Left lung (tissue), 10 donors: Measurements from ENCODE around the gene RAD9A. TPM values are rescaled to one million over a fixed set of nuclear protein-coding genes. Genes with fewer than 3 reads are reported as not detected.
A peak's percentile ranks its signal among the peaks of the same experiment; 100 is the strongest.

Experiments
- ATAC-seq: fragments of 200-7000 bp; cut with Tn5 transposase; one replicate; pipeline ENCODE4 v1.9.1; 2020; ENCODE audit warnings: moderate library complexity
- DNase-seq, 4 donors: peaks; one replicate each; pipeline ENCODE4 v3.0.0-alpha.2; 2013 to 2020
- H3K27ac ChIP-seq, 2 donors: fragments of 200-600 bp; sonication (generic) in 1 of 2; one replicate each; pipeline versions ENCODE4 v1.5.0 to v1.8.0; 2020 to 2021
- H3K27me3 ChIP-seq, 2 donors: fragments of 200-600 bp; sonication (generic) in 1 of 2; one replicate each; pipeline versions ENCODE4 v1.5.0 to v1.8.0; 2020 to 2021
- H3K36me3 ChIP-seq, 2 donors: fragments of 200-600 bp; sonication (generic) in 1 of 2; one replicate each; pipeline versions ENCODE4 v1.5.0 to v1.8.0; 2020 to 2021
- H3K4me1 ChIP-seq, 2 donors: fragments of 200-600 bp; one replicate each; pipeline ENCODE4 v1.8.0; 2021
- H3K4me3 ChIP-seq, 2 donors: fragments of 200-600 bp; sonication (generic) in 1 of 2; one replicate each; pipeline versions ENCODE4 v1.5.0 to v1.8.0; 2020 to 2021; ENCODE audit warnings: mild to moderate bottlenecking in 1 of 2
- H3K9me3 ChIP-seq, 2 donors: fragments of 200-600 bp; sonication (generic) in 1 of 2; one replicate each; pipeline versions ENCODE4 v1.5.0 to v1.8.0; 2020 to 2021
- intact Hi-C, 2 donors: fragments of 100-400 bp; cut with DNase I; formaldehyde crosslinking; loops; one replicate each; pipeline versions ENCODE4 v1.11.2 to v1.14.2; 2022
- polyA plus RNA-seq, 6 donors: library from polyadenylated mRNA; unstranded; fragments of 120-200 nt; gene quantifications; one replicate each; pipeline ENCODE4 v1.2.1, GENCODE V29; 2013; ENCODE audit not compliant: insufficient read length in 6 of 6
- total RNA-seq, 2 donors: library from RNA; stranded (reverse); fragmentation: NEBNext Ultra II Directional; extraction: Animal tissue kit (Norgen Biotek cat#: 25700); gene quantifications; one replicate each; pipeline ENCODE4 v1.2.1, GENCODE V29; 2021
- TF ChIP-seq, protein P1 (sequence below), 2 donors: fragments of 200-600 bp; sonication (generic) in 1 of 2; IDR thresholded peaks; one replicate each; pipeline versions ENCODE4 v1.5.0 to v1.8.0; 2021; ENCODE audit warnings: antibody characterized with exemption in 2 of 2
- donor health status: DM: no; HTN: yes; CAD: no.
- donor health status: DM: no; HTN: no; CAD: no.

The RAD9A gene
- total and polyA plus RNA-seq, 8 donors = 18.4 to 31.3 (median 23.7) TPM

DNA sequence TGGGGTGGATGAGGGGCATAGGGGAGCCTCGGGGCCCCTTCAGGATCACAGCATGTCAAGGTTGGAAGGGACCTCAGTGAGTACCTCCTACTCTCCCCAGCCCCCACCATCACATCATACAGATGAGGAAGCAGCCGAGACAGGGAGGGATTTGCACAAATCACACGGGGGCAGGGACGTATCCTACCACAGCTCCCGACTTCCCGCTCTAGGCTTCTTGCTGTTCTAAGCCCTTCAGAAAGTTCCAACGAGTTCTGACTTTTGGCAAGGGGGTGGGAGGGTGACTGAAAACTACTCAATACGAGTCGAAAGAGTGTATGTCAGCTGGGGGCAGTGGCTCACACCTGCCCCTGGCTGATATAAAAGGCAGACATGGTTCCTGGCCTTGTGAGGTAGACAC is 4.7 kb upstream of the RAD9A start:
- Histone ChIP-seq H3K27ac (no peak overlapping the region), H3K4me1 (peaks cover 4 to 15% of the 10 kb centered on the region in 2 donors), H3K27me3 (no peaks in the 10 kb centered on the region), H3K9me3 (no peaks in the 10 kb centered on the region), H3K4me3 (no peak overlapping the region), H3K36me3 (no peaks in the 10 kb centered on the region)
- TF ChIP-seq, protein P1, sequence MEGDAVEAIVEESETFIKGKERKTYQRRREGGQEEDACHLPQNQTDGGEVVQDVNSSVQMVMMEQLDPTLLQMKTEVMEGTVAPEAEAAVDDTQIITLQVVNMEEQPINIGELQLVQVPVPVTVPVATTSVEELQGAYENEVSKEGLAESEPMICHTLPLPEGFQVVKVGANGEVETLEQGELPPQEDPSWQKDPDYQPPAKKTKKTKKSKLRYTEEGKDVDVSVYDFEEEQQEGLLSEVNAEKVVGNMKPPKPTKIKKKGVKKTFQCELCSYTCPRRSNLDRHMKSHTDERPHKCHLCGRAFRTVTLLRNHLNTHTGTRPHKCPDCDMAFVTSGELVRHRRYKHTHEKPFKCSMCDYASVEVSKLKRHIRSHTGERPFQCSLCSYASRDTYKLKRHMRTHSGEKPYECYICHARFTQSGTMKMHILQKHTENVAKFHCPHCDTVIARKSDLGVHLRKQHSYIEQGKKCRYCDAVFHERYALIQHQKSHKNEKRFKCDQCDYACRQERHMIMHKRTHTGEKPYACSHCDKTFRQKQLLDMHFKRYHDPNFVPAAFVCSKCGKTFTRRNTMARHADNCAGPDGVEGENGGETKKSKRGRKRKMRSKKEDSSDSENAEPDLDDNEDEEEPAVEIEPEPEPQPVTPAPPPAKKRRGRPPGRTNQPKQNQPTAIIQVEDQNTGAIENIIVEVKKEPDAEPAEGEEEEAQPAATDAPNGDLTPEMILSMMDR (IDR thresholded peaks at IDR 0.05) = no peak
- intact Hi-C loops = loop anchor here in 1 of 2 donors (5.0 kb wide), 1 partner anchor 35 kb away; the partner anchor contains the start of gene POLD4
- ATAC-seq (no peak), DNase-seq (no peak)

DNA sequence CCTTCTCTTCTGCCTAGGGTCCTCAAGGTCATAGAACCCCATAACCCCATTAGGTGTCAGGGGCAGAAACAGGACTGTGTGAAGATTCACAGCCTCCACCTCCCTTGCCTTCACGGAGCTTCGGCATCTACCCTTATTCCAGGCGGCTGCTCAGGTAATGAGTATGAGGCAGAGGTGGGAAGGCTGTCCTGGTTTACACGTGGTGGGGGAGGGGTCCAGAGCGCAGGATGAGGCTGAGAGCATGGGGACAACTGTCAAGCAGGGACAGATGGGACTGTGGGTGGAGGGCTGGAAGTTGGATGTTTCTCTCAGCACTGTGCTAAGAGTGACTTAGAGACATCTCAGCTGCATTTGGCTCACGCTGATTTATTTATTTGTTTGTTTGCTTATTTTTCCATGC is 4.3 kb upstream of the RAD9A start:
- TF ChIP-seq, protein P1 (IDR thresholded peaks at IDR 0.05) = no peak
- no peak for ATAC-seq
- no peak for DNase-seq
- H3K4me3 ChIP-seq = no peak overlapping the region
- H3K9me3 ChIP-seq = no peaks in the 10 kb centered on the region
- no peaks in the 10 kb centered on the region for H3K36me3 ChIP-seq
- H3K27me3 ChIP-seq = no peaks in the 10 kb centered on the region
- H3K27ac ChIP-seq = no peak overlapping the region
- peaks cover 2 to 15% of the 10 kb centered on the region in 2 donors for H3K4me1 ChIP-seq
- intact Hi-C loops = loop anchor here in 1 of 2 donors (5.0 kb wide), 1 partner anchor 35 kb away; the partner anchor contains the start of gene POLD4

DNA sequence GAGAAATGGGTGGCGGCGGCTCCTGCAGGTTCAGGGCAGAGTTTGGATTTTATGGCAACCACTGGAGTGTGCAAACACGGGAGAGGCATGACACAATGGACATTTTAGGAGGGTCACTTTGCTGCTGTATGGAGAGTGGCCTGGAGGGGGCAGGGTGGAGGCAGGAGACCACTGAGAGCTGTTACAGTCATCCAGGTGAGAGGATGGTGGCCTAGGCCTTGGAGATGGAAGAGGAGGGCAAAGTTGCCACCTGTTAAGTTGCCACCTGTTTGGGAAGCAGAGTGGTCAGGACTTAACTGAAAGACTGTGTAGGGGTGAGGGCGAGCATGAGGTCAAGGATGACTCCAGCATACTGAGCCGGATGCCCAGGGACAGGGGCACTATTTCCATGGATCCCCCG is 2.3 kb upstream of the RAD9A start:
- Histone ChIP-seq H3K4me1 (peaks cover 5 to 26% of the 10 kb centered on the region in 2 donors), H3K27ac (no peak overlapping the region), H3K9me3 (no peaks in the 10 kb centered on the region), H3K36me3 (peaks cover 0 to 12% of the 10 kb centered on the region in 2 donors), H3K27me3 (no peaks in the 10 kb centered on the region), H3K4me3 (no peak overlapping the region)
- DNase-seq (peak in 1 of 4 donors; percentile 45), ATAC-seq (peak; percentile 7)
- intact Hi-C loops = loop anchor here in 1 of 2 donors (5.0 kb wide), 1 partner anchor 37 kb away; the partner anchor contains the start of gene POLD4
- TF ChIP-seq, protein P1 (IDR thresholded peaks at IDR 0.05) = peak in 1 of 2 donors; percentile 42

DNA sequence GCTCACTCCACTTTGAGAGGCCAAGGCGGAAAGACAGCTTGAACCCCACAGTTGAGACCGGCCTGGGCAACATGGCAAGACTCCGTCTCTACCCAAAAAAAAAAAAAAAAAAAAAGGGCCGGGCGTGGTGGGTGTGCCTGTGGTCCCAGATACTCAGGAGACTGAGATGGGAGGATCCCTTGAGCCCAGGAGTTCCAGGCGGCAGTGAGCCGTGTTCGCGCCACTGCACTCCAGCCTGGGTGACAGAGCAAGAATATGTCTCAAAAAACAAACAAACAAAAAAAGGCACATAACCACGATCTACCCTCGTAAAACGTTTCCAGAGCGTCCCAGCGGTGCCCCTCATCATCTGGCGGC is 861 bp upstream of the RAD9A start:
- no peak for ATAC-seq
- intact Hi-C loops = loop anchor here in 1 of 2 donors (5.0 kb wide), 1 partner anchor 116 kb away; the partner anchor contains the start of genes CDK2AP2 and PITPNM1
- no peak for DNase-seq
- TF ChIP-seq, protein P1 (IDR thresholded peaks at IDR 0.05) = no peak
- H3K27ac ChIP-seq = peak overlapping the region; percentile 49 to 85
- H3K36me3 ChIP-seq = peaks cover 0 to 25% of the 10 kb centered on the region in 2 donors
- no peaks in the 10 kb centered on the region for H3K9me3 ChIP-seq
- peaks cover 5 to 26% of the 10 kb centered on the region in 2 donors for H3K4me1 ChIP-seq
- H3K27me3 ChIP-seq = no peaks in the 10 kb centered on the region
- H3K4me3 ChIP-seq = peak overlapping the region; percentile 81 to 89

DNA sequence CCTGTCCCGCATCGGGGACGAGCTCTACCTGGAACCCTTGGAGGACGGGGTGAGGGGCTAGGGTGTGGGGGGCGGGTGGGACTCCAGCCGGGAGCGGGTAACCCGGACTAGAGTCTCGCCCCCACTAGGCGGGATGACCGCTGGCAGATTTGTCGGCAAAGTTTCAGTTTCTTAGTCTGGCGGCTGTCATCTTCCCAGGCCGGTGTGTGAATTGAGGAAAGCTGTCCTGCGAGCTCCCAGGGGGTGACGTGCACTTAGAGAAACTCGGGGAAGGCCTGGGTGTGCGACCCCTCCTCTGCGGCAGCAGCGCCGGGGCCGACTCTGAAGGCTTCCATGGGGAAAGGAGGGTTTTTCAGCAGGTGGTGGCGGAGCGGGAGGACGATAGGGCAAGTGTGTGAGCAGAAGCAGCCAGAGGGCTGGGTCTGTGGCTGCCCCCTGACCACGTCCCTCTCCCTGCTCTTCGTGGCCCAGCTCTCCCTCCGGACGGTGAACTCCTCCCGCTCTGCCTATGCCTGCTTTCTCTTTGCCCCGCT is 463 bp downstream of the RAD9A start:
- Histone ChIP-seq H3K27ac (peak overlapping the region; percentile 40 to 85), H3K4me1 (peaks cover 5 to 30% of the 10 kb centered on the region in 2 donors), H3K36me3 (peaks cover 0 to 38% of the 10 kb centered on the region in 2 donors), H3K4me3 (peak overlapping the region; percentile 81 to 89), H3K9me3 (no peaks in the 10 kb centered on the region), H3K27me3 (no peaks in the 10 kb centered on the region)
- ATAC-seq (peak; percentile 1), DNase-seq (peak in 1 of 4 donors; percentile 61)
- intact Hi-C loops = loop anchor here in 1 of 2 donors (5.0 kb wide), 1 partner anchor 115 kb away; the partner anchor contains the start of genes CDK2AP2 and PITPNM1
- TF ChIP-seq, protein P1 (IDR thresholded peaks at IDR 0.05) = no peak
